HUES6 (cell line): ENCODE data around the gene NUDT15.
A peak's percentile ranks its signal among the peaks of the same experiment; 100 is the strongest.
"Not testable (repeated sequence)": the region's sequence is repeated elsewhere in the genome, so short reads cannot be mapped to it uniquely, and the experiment has no call there.

Experiments
- H3K27ac ChIP-seq: 2 replicates; pipeline ENCODE4 v1.7.0; 2013; ENCODE audit warnings: low read depth, mild to moderate bottlenecking, low read length, inconsistent platforms
- H3K27me3 ChIP-seq: 2 replicates; pipeline ENCODE4 v1.6.1; 2013; ENCODE audit warnings: low read length; ENCODE audit not compliant: control insufficient read depth, insufficient read depth
- H3K36me3 ChIP-seq: 2 replicates; pipeline ENCODE4 v1.6.1; 2013; ENCODE audit warnings: low read length; ENCODE audit not compliant: control insufficient read depth, insufficient read depth
- H3K4me1 ChIP-seq: 2 replicates; pipeline ENCODE4 v1.6.1; 2013; ENCODE audit warnings: low read length; ENCODE audit not compliant: control insufficient read depth, insufficient read depth
- H3K4me3 ChIP-seq: 2 replicates; pipeline ENCODE4 v1.5.1; 2013; ENCODE audit warnings: low read depth, low read length
- H3K9ac ChIP-seq: one replicate; pipeline ENCODE4 v1.6.1; 2013; ENCODE audit warnings: mild to moderate bottlenecking, low read length
- H3K9me3 ChIP-seq: 2 replicates; pipeline ENCODE4 v1.6.1; 2013; ENCODE audit warnings: low read depth, low read length; ENCODE audit not compliant: control insufficient read depth, insufficient read depth

NUDT15 gene

GRCh38 chr13:48037346-48038173, at the start of gene NUDT15:
NUDT15 (plus strand) TSS chr13:48037726; CDS start chr13:48037747, 21 bp downstream.
- peak within 1 kb of the TSS; percentile 98 for H3K9ac ChIP-seq
- peak within 1 kb of the TSS; percentile 77 for H3K4me3 ChIP-seq
- H3K27me3 ChIP-seq = no peaks in the 10 kb centered on the region
- H3K27ac ChIP-seq = peak within 1 kb of the TSS; percentile 91
- H3K9me3 ChIP-seq = peaks cover 6% of the 10 kb centered on the region
- H3K4me1 ChIP-seq = peaks cover 9% of the 10 kb centered on the region
- H3K36me3 ChIP-seq = peaks cover 25% of the 10 kb centered on the region

- Histone ChIP-seq H3K4me3 (no peak overlapping the region), H3K27ac (no peak overlapping the region), H3K9me3 (no peaks in the 10 kb centered on the region), H3K9ac (no peak overlapping the region), H3K27me3 (no peaks in the 10 kb centered on the region), H3K4me1 (no peaks in the 10 kb centered on the region), H3K36me3 (peaks cover 89% of the 10 kb centered on the region)
Measured at GRCh38 chr13:47990427-47990826, 47.1 kb upstream of the NUDT15 start.

GRCh38 chr13:47990920-47991466, 46.5 kb upstream of the NUDT15 start:
- no peaks in the 10 kb centered on the region for H3K9me3 ChIP-seq
- no peak overlapping the region for H3K4me3 ChIP-seq
- H3K27ac ChIP-seq = no peak overlapping the region
- H3K4me1 ChIP-seq = no peaks in the 10 kb centered on the region
- no peaks in the 10 kb centered on the region for H3K27me3 ChIP-seq
- no peak overlapping the region for H3K9ac ChIP-seq
- peaks cover 89% of the 10 kb centered on the region for H3K36me3 ChIP-seq

GRCh38 chr13:47991859-47992258, 45.7 kb upstream of the NUDT15 start:
- Histone ChIP-seq H3K27me3 (no peaks in the 10 kb centered on the region), H3K9me3 (no peaks in the 10 kb centered on the region), H3K9ac (no peak overlapping the region), H3K4me3 (no peak overlapping the region), H3K4me1 (no peaks in the 10 kb centered on the region), H3K36me3 (peaks cover 87% of the 10 kb centered on the region), H3K27ac (no peak overlapping the region)

- Histone ChIP-seq H3K4me3 (peak overlapping the region; percentile 8; the same call in 1 of the 2 replicates), H3K9ac (no peak overlapping the region), H3K9me3 (no peaks in the 10 kb centered on the region), H3K4me1 (peaks cover 7% of the 10 kb centered on the region), H3K36me3 (peaks cover 56% of the 10 kb centered on the region), H3K27ac (no peak overlapping the region), H3K27me3 (no peaks in the 10 kb centered on the region)
Measured at GRCh38 chr13:47997384-47997783, 40.1 kb upstream of the NUDT15 start.

GRCh38 chr13:47999973-48000372, 37.6 kb upstream of the NUDT15 start:
- H3K27ac ChIP-seq = peak overlapping the region; percentile 95; the same call in 1 of the 2 replicates
- peak overlapping the region; percentile 99 for H3K4me3 ChIP-seq
- no peaks in the 10 kb centered on the region for H3K27me3 ChIP-seq
- peak overlapping the region; percentile 93 for H3K9ac ChIP-seq
- H3K9me3 ChIP-seq = no peaks in the 10 kb centered on the region
- peaks cover 36% of the 10 kb centered on the region for H3K36me3 ChIP-seq
- H3K4me1 ChIP-seq = peaks cover 27% of the 10 kb centered on the region

GRCh38 chr13:48000559-48001113, 36.9 kb upstream of the NUDT15 start:
- H3K27ac ChIP-seq = peak overlapping the region; percentile 95

GRCh38 chr13:48001114-48001881, 36.2 kb upstream of the NUDT15 start, which contains the start of gene SUCLA2:
SUCLA2 (minus strand) TSS chr13:48001273; CDS start chr13:48001269, 4 bp downstream.
- peak within 1 kb of the TSS; percentile 93 for H3K9ac ChIP-seq
- H3K9me3 ChIP-seq = no peaks in the 10 kb centered on the region
- peaks cover 33% of the 10 kb centered on the region for H3K4me1 ChIP-seq
- peak within 1 kb of the TSS; percentile 99 for H3K4me3 ChIP-seq
- H3K27ac ChIP-seq = peak within 1 kb of the TSS; percentile 95
- peaks cover 24% of the 10 kb centered on the region for H3K36me3 ChIP-seq
- H3K27me3 ChIP-seq = no peaks in the 10 kb centered on the region

More at GRCh38 chr13:48000559-48001113, 36.9 kb upstream of the NUDT15 start:
- Histone ChIP-seq H3K9me3 (no peaks in the 10 kb centered on the region), H3K36me3 (peaks cover 30% of the 10 kb centered on the region), H3K4me3 (peak overlapping the region; percentile 99), H3K9ac (peak overlapping the region; percentile 93), H3K4me1 (peaks cover 33% of the 10 kb centered on the region), H3K27me3 (no peaks in the 10 kb centered on the region)

GRCh38 chr13:48001999-48002398, 35.5 kb upstream of the NUDT15 start:
- Histone ChIP-seq H3K4me1 (peaks cover 33% of the 10 kb centered on the region), H3K27ac (peak overlapping the region; percentile 95; the same call in 1 of the 2 replicates), H3K36me3 (peaks cover 19% of the 10 kb centered on the region), H3K9ac (peak overlapping the region; percentile 73), H3K4me3 (peak overlapping the region; percentile 39; the same call in 1 of the 2 replicates)
- not testable (repeated sequence) for H3K9me3 ChIP-seq, H3K27me3 ChIP-seq

GRCh38 chr13:48004201-48004600, 33.3 kb upstream of the NUDT15 start:
- H3K4me3 ChIP-seq = no peak overlapping the region
- peaks cover 34% of the 10 kb centered on the region for H3K4me1 ChIP-seq
- H3K9ac ChIP-seq = peak overlapping the region; percentile 81
- H3K36me3 ChIP-seq = no peaks in the 10 kb centered on the region
- peak overlapping the region; percentile 95; the same call in 1 of the 2 replicates for H3K27ac ChIP-seq
- H3K9me3 ChIP-seq = no peaks in the 10 kb centered on the region
- H3K27me3 ChIP-seq = no peaks in the 10 kb centered on the region
